GM23338 (cell line): ENCODE results near the gene AHSP. TPM values are rescaled to one million over a fixed set of nuclear protein-coding genes. Genes with fewer than 3 reads are reported as not detected.

Experiments used
- ATAC-seq: fragments of 200-7000 bp; cut with Tn5 transposase; 3 replicates; pipeline ENCODE4 v1.9.1; 2020
- DNase-seq: peaks from one replicate; pipeline ENCODE4 v3.0.0-alpha.2; 2015; ENCODE audit warnings: low spot score
- H2AFZ ChIP-seq: fragments of 200-600 bp; sonication (generic); 2 replicates; pipeline ENCODE4 v1.8.0; 2016; ENCODE audit warnings: antibody characterized with exemption, mild to moderate bottlenecking, moderate library complexity
- H3F3A ChIP-seq: fragments of 200-600 bp; sonication (generic); replicated peaks from 2 replicates; pipeline ENCODE4 v1.8.0; 2017; ENCODE audit warnings: antibody characterized with exemption, mixed run types, low read depth
- H3K27ac ChIP-seq: fragments of 200-600 bp; sonication (generic); 2 replicates; pipeline ENCODE4 v1.6.1; 2016; ENCODE audit warnings: low read depth
- H3K27me3 ChIP-seq: fragments of 200-600 bp; sonication (generic); 2 replicates; pipeline ENCODE4 v1.8.0; 2016; ENCODE audit warnings: mild to moderate bottlenecking, mixed run types, moderate library complexity; ENCODE audit not compliant: insufficient read depth
- H3K36me3 ChIP-seq: fragments of 200-600 bp; sonication (generic); 2 replicates; pipeline ENCODE4 v1.8.0; 2016; ENCODE audit warnings: mild to moderate bottlenecking; ENCODE audit not compliant: insufficient read depth
- H3K4me1 ChIP-seq: fragments of 200-600 bp; sonication (generic); 2 replicates; pipeline ENCODE4 v1.8.0; 2016; ENCODE audit warnings: mild to moderate bottlenecking, moderate library complexity; ENCODE audit not compliant: insufficient read depth
- H3K4me2 ChIP-seq: fragments of 200-600 bp; sonication (generic); 2 replicates; pipeline ENCODE4 v1.7.1; 2017; ENCODE audit warnings: mixed run types
- H3K4me3 ChIP-seq: fragments of 200-600 bp; sonication (generic); 2 replicates; pipeline ENCODE4 v1.6.1; 2016; ENCODE audit warnings: mixed run types
- H3K79me2 ChIP-seq: fragments of 200-600 bp; sonication (generic); replicated peaks from 2 replicates; pipeline ENCODE4 v1.8.0; 2017; ENCODE audit warnings: mild to moderate bottlenecking; ENCODE audit not compliant: insufficient read depth
- H3K9me2 ChIP-seq: fragments of 200-600 bp; sonication (generic); 2 replicates; pipeline ENCODE4 v1.8.0; 2017; ENCODE audit not compliant: insufficient read depth
- H4K20me1 ChIP-seq: fragments of 200-600 bp; sonication (generic); replicated peaks from 2 replicates; pipeline ENCODE4 v1.8.0; 2017; ENCODE audit warnings: mild to moderate bottlenecking; ENCODE audit not compliant: insufficient read depth
- H3K27ac Mint-ChIP-seq: 2 replicates; pipeline ENCODE4 v1.8.0; 2020; ENCODE audit warnings: inconsistent platforms, mild to moderate bottlenecking, moderate library complexity, mixed read lengths
- H3K27me3 Mint-ChIP-seq: 3 replicates; pipeline ENCODE4 v1.8.0; 2022; ENCODE audit warnings: low read depth, mild to moderate bottlenecking, moderate library complexity, mixed read lengths, inconsistent platforms; ENCODE audit not compliant: insufficient read depth, poor library complexity
- H3K36me3 Mint-ChIP-seq: 3 replicates; pipeline ENCODE4 v1.8.0; 2021; ENCODE audit warnings: low read depth, mild to moderate bottlenecking, inconsistent platforms, moderate library complexity, mixed read lengths
- H3K4me1 Mint-ChIP-seq: 3 replicates; pipeline ENCODE4 v1.8.0; 2020; ENCODE audit warnings: mild to moderate bottlenecking, inconsistent platforms, mixed read lengths
- H3K4me3 Mint-ChIP-seq: 3 replicates; pipeline ENCODE4 v1.8.0; 2021; ENCODE audit warnings: moderate library complexity, mild to moderate bottlenecking, inconsistent platforms, mixed read lengths
- H3K9me3 Mint-ChIP-seq: 3 replicates; pipeline ENCODE4 v1.8.0; 2020; ENCODE audit warnings: moderate library complexity, mild to moderate bottlenecking, inconsistent platforms, mixed read lengths
- EZH2 ChIP-seq: fragments of 200-600 bp; sonication (generic); IDR thresholded peaks from one replicate; pipeline ENCODE4 v1.8.0; 2017; ENCODE audit warnings: antibody characterized with exemption, mild to moderate bottlenecking, low read depth; ENCODE audit not compliant: unreplicated experiment
- EZH2phosphoT487 ChIP-seq: fragments of 200-600 bp; sonication (generic); IDR thresholded peaks from one replicate; pipeline ENCODE4 v1.8.1; 2018; ENCODE audit warnings: antibody characterized with exemption; ENCODE audit not compliant: unreplicated experiment
- JUNB ChIP-seq: IDR thresholded peaks from one replicate; pipeline ENCODE4 v1.6.1; 2016; ENCODE audit warnings: antibody characterized with exemption; ENCODE audit not compliant: unreplicated experiment
- NANOG ChIP-seq: IDR thresholded peaks from 2 replicates; pipeline ENCODE4 v1.6.1; 2016; ENCODE audit warnings: antibody characterized with exemption, borderline replicate concordance
- ZNF331 ChIP-seq: fragments of 250-450 bp; sonication (Bioruptor Pico); IDR thresholded peaks from 2 replicates; pipeline ENCODE4 v1.5.0; 2020; ENCODE audit warnings: low read depth, mild to moderate bottlenecking, moderate library complexity
- polyA plus RNA-seq: library from polyadenylated mRNA; unstranded; fragments of >200 nt; fragmentation: Nextera tagmentation; extraction: Ambion mirVana; gene quantifications from 2 replicates; pipeline ENCODE4 v1.2.1, GENCODE V29; 2016
- total RNA-seq: library from RNA; depleted of rRNA; stranded (reverse); fragments of >200 nt; shearing (Covaris generic); gene quantifications from 2 replicates; pipeline ENCODE4 v1.2.3, GENCODE V29; 2014
- TF ChIP-seq, protein P1 (sequence below): IDR thresholded peaks from one replicate; pipeline ENCODE4 v1.6.1; 2018; ENCODE audit warnings: antibody characterized with exemption; ENCODE audit not compliant: unreplicated experiment
- TF ChIP-seq, protein P2 (sequence below): IDR thresholded peaks from 2 replicates; pipeline ENCODE4 v1.6.1; 2016; ENCODE audit warnings: antibody characterized with exemption
- TF ChIP-seq, protein P3 (sequence below): fragments of 250-450 bp; sonication (Bioruptor Pico); IDR thresholded peaks from 2 replicates; pipeline ENCODE4 v1.5.0; 2020; ENCODE audit warnings: mild to moderate bottlenecking, moderate library complexity

AHSP gene
- total and polyA plus RNA-seq, 2 experiments from 2014 or later, result 2.1 TPM; not detected in 1

DNA sequence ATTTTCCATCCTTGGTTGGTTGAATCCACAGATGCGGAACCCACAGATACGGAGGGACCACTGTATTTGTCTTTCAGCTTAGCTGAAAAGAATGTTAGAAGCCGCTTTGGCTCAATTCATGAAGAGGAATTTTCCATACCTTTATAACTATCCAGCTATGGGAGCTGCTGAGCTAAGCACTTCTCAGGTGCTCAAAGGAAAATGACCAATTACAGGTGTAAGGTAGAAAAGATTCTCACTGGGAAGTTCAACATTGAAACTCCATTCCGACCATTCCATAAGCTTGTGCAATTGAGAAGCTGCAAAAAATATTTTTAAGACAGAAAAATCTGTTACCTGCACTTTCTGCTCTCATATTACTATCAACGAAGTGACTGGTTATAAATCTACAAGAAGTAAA is 2.7 kb downstream of the AHSP start (continued):
- TF ChIP-seq, protein P1, sequence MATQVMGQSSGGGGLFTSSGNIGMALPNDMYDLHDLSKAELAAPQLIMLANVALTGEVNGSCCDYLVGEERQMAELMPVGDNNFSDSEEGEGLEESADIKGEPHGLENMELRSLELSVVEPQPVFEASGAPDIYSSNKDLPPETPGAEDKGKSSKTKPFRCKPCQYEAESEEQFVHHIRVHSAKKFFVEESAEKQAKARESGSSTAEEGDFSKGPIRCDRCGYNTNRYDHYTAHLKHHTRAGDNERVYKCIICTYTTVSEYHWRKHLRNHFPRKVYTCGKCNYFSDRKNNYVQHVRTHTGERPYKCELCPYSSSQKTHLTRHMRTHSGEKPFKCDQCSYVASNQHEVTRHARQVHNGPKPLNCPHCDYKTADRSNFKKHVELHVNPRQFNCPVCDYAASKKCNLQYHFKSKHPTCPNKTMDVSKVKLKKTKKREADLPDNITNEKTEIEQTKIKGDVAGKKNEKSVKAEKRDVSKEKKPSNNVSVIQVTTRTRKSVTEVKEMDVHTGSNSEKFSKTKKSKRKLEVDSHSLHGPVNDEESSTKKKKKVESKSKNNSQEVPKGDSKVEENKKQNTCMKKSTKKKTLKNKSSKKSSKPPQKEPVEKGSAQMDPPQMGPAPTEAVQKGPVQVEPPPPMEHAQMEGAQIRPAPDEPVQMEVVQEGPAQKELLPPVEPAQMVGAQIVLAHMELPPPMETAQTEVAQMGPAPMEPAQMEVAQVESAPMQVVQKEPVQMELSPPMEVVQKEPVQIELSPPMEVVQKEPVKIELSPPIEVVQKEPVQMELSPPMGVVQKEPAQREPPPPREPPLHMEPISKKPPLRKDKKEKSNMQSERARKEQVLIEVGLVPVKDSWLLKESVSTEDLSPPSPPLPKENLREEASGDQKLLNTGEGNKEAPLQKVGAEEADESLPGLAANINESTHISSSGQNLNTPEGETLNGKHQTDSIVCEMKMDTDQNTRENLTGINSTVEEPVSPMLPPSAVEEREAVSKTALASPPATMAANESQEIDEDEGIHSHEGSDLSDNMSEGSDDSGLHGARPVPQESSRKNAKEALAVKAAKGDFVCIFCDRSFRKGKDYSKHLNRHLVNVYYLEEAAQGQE, result no peak
- TF ChIP-seq ZNF331 (CRISPR knock-in tag), result no peak
- no peak for TF ChIP-seq EZH2

DNA sequence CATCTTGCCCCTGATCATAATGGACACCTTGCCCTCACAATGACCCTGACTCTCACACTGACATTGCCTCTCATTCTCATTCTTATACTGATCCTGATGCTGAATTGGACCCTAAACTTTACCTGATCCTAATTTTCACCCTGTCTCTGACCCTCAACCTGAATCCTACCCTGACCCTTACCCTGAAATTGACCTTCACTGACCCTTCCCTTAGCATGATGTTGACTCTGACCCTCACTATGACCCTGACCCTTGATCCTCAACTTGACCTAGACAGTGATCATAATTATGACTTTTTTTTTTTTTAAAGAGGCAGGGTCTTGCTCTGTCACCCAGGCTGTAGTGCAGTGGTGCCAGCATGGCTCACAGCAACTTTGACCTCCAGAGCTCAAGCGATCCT is 3.4 kb downstream of the AHSP start:
- Histone ChIP-seq H3K4me2 (no peak overlapping the region), H3K27me3 (peaks cover 85% of the 10 kb centered on the region), H3K79me2 (no peaks in the 10 kb centered on the region), H3K36me3 (no peaks in the 10 kb centered on the region), H3K4me1 (peaks cover 18% of the 10 kb centered on the region), H3K9me2 (no peaks in the 10 kb centered on the region), H3K27ac (no peak overlapping the region), H3K4me3 (no peak overlapping the region), H4K20me1 (no peaks in the 10 kb centered on the region), H3F3A (peaks cover 3% of the 10 kb centered on the region; the same call in 1 of the 2 replicates), H2AFZ (no peak overlapping the region)
- no peak for DNase-seq
- ATAC-seq, result no peak
- peaks cover 28% of the 10 kb centered on the region for H3K4me1 Mint-ChIP-seq
- H3K9me3 Mint-ChIP-seq, result no peaks in the 10 kb centered on the region; the same call in 1 of the 3 replicates
- H3K27me3 Mint-ChIP-seq, result peaks cover 24% of the 10 kb centered on the region
- no peak overlapping the region for H3K4me3 Mint-ChIP-seq
- H3K27ac Mint-ChIP-seq, result no peak overlapping the region
- no peaks in the 10 kb centered on the region for H3K36me3 Mint-ChIP-seq
- no peak for TF ChIP-seq EZH2
- TF ChIP-seq NANOG, result no peak
- no peak for TF ChIP-seq JUNB
- TF ChIP-seq, protein P2, sequence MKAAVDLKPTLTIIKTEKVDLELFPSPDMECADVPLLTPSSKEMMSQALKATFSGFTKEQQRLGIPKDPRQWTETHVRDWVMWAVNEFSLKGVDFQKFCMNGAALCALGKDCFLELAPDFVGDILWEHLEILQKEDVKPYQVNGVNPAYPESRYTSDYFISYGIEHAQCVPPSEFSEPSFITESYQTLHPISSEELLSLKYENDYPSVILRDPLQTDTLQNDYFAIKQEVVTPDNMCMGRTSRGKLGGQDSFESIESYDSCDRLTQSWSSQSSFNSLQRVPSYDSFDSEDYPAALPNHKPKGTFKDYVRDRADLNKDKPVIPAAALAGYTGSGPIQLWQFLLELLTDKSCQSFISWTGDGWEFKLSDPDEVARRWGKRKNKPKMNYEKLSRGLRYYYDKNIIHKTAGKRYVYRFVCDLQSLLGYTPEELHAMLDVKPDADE, result no peak
- no peak for TF ChIP-seq ZNF331 (CRISPR knock-in tag)
- TF ChIP-seq, protein P3, sequence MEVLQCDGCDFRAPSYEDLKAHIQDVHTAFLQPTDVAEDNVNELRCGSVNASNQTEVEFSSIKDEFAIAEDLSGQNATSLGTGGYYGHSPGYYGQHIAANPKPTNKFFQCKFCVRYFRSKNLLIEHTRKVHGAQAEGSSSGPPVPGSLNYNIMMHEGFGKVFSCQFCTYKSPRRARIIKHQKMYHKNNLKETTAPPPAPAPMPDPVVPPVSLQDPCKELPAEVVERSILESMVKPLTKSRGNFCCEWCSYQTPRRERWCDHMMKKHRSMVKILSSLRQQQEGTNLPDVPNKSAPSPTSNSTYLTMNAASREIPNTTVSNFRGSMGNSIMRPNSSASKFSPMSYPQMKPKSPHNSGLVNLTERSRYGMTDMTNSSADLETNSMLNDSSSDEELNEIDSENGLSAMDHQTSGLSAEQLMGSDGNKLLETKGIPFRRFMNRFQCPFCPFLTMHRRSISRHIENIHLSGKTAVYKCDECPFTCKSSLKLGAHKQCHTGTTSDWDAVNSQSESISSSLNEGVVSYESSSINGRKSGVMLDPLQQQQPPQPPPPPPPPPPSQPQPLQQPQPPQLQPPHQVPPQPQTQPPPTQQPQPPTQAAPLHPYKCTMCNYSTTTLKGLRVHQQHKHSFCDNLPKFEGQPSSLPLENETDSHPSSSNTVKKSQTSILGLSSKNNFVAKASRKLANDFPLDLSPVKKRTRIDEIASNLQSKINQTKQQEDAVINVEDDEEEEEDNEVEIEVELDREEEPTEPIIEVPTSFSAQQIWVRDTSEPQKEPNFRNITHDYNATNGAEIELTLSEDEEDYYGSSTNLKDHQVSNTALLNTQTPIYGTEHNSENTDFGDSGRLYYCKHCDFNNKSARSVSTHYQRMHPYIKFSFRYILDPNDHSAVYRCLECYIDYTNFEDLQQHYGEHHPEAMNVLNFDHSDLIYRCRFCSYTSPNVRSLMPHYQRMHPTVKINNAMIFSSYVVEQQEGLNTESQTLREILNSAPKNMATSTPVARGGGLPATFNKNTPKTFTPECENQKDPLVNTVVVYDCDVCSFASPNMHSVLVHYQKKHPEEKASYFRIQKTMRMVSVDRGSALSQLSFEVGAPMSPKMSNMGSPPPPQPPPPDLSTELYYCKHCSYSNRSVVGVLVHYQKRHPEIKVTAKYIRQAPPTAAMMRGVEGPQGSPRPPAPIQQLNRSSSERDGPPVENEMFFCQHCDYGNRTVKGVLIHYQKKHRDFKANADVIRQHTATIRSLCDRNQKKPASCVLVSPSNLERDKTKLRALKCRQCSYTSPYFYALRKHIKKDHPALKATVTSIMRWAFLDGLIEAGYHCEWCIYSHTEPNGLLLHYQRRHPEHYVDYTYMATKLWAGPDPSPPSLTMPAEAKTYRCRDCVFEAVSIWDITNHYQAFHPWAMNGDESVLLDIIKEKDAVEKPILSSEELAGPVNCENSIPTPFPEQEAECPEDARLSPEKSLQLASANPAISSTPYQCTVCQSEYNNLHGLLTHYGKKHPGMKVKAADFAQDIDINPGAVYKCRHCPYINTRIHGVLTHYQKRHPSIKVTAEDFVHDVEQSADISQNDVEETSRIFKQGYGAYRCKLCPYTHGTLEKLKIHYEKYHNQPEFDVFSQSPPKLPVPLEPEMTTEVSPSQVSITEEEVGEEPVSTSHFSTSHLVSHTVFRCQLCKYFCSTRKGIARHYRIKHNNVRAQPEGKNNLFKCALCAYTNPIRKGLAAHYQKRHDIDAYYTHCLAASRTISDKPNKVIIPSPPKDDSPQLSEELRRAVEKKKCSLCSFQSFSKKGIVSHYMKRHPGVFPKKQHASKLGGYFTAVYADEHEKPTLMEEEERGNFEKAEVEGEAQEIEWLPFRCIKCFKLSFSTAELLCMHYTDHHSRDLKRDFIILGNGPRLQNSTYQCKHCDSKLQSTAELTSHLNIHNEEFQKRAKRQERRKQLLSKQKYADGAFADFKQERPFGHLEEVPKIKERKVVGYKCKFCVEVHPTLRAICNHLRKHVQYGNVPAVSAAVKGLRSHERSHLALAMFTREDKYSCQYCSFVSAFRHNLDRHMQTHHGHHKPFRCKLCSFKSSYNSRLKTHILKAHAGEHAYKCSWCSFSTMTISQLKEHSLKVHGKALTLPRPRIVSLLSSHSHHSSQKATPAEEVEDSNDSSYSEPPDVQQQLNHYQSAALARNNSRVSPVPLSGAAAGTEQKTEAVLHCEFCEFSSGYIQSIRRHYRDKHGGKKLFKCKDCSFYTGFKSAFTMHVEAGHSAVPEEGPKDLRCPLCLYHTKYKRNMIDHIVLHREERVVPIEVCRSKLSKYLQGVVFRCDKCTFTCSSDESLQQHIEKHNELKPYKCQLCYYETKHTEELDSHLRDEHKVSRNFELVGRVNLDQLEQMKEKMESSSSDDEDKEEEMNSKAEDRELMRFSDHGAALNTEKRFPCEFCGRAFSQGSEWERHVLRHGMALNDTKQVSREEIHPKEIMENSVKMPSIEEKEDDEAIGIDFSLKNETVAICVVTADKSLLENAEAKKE (CRISPR knock-in tag), result no peak
- TF ChIP-seq EZH2phosphoT487, result no peak
- TF ChIP-seq, protein P1, result no peak
